ENCODE measurements around the gene NAA38.
A peak's percentile ranks its signal among the peaks of the same experiment; 100 is the strongest.

NAA38 gene

DNA sequence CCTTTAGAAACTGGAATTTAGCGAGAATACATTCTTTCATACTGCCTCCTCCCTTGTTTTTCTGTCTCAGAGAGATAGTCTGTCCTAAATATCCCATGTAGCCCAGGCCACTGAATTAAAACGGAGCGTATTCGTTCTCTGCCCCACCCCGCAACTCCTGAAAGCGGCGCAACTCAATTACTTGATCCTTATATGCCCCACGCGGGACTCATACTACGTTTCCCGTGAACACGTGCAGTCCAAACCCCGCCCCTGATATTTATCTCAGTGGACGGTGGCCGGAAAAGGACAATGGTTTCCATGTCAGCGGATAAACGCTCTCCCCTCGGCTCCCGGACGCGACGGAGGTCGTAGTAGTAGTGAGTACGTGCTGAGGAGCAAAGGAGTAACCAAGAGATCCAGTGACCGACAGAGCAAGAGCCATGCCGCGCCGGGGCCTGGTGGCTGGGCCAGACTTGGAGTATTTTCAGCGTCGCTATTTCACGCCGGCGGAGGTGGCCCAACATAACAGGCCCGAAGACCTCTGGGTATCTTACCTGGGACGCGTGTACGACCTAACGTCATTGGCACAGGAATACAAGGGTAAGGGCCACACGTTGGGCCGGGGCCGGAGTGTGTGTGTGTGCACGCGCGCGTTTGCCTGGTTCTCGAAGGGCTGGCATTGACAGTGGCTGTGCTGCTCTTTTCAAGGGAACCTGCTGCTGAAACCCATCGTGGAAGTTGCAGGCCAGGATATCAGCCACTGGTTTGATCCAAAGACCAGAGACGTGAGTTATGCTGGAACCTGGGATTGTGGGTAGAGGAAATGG lies 558 bp upstream of the NAA38 start, which contains the start of gene CYB5D1:
TSS of gene CYB5D1 (plus strand) at position 291 of the 809 bp plus-strand sequence. CDS start at position 423, 132 bp downstream.
- peak within 1 kb of the TSS; percentile 72 for H3K4me3 ChIP-seq (ENCODE audit: low read length)
- under 1% methylated on average over 48 of the region's 48 CpGs for WGBS
- H3K27ac ChIP-seq (ENCODE audit: low read depth, low read length) = peak within 1 kb of the TSS; percentile 90
- H3K36me3 ChIP-seq (ENCODE audit: insufficient read depth, low read length) = peaks cover 6% of the 10 kb centered on the region; the same call in 1 of the 2 replicates
- peak within 1 kb of the TSS; percentile 95 for H3K9ac ChIP-seq (ENCODE audit: low read depth, low read length)
- H3K9me3 ChIP-seq (ENCODE audit: insufficient read depth, low read depth, low read length) = no peaks in the 10 kb centered on the region
- peaks cover 37% of the 10 kb centered on the region for H3K27me3 ChIP-seq (ENCODE audit: insufficient read depth, low read length)
- peaks cover 14% of the 10 kb centered on the region for H3K4me1 ChIP-seq (ENCODE audit: insufficient read depth, low read length)

DNA sequence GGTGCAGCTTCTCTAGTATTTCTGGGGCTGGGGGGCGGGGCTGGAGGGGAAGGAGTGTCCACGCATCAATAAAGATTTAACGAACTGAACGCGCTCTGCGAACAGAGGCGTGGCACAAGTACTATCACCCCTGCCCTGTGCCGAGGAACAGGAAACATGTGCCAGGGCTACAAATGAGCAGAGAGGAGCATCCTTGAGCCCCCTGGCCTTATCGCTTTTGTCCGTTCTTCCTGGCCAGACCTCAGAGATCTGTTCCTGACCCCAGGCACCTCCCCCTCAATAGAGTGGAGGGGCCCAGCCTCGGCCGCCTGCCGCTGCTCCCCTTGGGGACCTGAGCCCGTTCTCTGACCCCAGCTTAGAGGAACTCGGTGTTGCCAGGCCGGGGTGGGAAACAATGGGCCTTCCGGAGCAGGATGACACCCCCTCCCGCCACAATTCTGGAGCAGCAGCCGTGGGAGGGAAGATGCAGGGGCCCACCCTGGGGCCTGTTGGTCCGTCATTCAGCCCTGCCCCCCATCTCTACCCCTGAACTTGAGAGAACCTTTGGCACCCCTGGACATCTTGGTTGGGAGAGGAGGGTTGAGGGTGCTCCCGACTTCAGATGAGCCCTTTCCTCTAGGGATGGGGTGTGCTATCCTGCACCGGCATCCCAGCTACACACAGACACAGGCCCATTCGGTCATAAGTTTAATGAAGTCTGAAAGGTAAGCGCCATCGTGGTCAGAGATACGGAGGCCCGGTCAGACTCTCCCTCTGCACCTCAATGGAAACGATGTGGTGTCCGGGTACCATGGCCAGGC lies 1.1 kb downstream of the NAA38 start:
- H3K36me3 ChIP-seq (ENCODE audit: insufficient read depth, low read length) = peaks cover 11% of the 10 kb centered on the region; the same call in 1 of the 2 replicates
- H3K9ac ChIP-seq (ENCODE audit: low read depth, low read length) = peak overlapping the region; percentile 95
- 7% methylated on average over 29 of the region's 29 CpGs for WGBS
- no peak overlapping the region for H3K27ac ChIP-seq (ENCODE audit: low read depth, low read length)
- H3K4me1 ChIP-seq (ENCODE audit: insufficient read depth, low read length) = peaks cover 12% of the 10 kb centered on the region
- peaks cover 48% of the 10 kb centered on the region for H3K27me3 ChIP-seq (ENCODE audit: insufficient read depth, low read length)
- peak overlapping the region; percentile 72 for H3K4me3 ChIP-seq (ENCODE audit: low read length)
- H3K9me3 ChIP-seq (ENCODE audit: insufficient read depth, low read depth, low read length) = no peaks in the 10 kb centered on the region

DNA sequence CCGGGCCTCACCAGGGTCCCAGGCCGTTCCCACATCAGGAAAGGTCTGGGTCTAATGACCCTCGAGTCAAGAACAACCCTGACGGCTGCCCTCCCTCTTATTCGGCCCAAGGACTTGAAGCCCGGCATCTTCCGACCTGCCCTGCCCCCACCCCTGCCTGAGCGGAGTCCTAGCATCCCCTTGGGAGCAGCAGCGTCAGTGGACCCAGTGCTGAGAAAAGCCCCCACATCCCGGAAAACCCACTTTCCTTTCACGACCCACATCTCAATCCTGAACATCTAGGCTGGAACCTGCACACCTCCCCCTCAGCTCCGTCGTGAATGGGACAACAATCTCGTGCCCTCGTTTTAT lies 1.7 kb downstream of the NAA38 start:
- Histone ChIP-seq H3K9ac (ENCODE audit: low read depth, low read length) (peak overlapping the region; percentile 57; the same call in 1 of the 2 replicates), H3K4me1 (ENCODE audit: insufficient read depth, low read length) (peaks cover 12% of the 10 kb centered on the region), H3K36me3 (ENCODE audit: insufficient read depth, low read length) (peaks cover 8% of the 10 kb centered on the region; the same call in 1 of the 2 replicates), H3K4me3 (ENCODE audit: low read length) (peak overlapping the region; percentile 72), H3K27ac (ENCODE audit: low read depth, low read length) (no peak overlapping the region), H3K9me3 (ENCODE audit: insufficient read depth, low read depth, low read length) (no peaks in the 10 kb centered on the region), H3K27me3 (ENCODE audit: insufficient read depth, low read length) (peaks cover 48% of the 10 kb centered on the region)
- WGBS = 4% methylated on average over 15 of the region's 15 CpGs

DNA sequence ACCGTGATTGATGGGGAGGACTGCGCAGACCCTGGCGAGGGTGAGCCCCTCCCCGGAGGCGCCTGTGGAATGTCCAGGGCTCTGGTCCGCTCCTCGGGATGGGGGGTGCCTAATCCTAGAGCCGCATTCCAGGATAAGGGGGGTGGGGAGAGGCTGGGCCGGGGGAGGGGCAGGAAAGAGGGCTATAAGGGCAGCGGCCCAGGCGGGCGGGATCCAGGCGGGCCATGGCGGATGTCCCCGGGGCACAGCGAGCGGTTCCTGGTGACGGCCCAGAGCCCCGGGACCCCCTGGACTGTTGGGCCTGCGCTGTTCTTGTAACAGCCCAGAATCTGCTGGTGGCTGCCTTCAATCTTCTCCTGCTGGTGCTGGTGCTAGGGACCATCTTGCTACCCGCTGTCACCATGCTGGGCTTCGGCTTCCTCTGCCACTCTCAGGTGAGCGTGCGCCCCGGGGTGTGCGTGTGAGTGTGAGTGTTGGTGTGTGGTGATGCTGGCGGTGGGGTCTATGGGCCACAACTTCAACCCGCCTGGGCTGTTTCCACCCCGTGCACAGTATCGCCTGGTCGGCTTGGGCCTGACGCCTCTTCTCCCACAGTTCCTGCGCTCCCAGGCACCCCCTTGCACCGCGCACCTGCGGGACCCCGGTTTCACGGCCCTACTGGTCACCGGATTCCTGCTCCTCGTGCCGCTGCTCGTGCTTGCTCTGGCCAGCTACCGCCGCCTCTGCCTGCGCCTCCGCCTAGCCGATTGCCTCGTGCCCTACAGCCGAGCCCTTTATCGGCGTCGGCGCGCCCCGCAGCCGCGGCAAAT lies 2.3 kb downstream of the NAA38 start, which contains the start of gene TMEM88:
TSS of gene TMEM88 (plus strand) at position 216 of the 809 bp plus-strand sequence. CDS start at position 225, 9 bp downstream.
- peaks cover 12% of the 10 kb centered on the region for H3K4me1 ChIP-seq (ENCODE audit: insufficient read depth, low read length)
- H3K27ac ChIP-seq (ENCODE audit: low read depth, low read length) = no peak within 1 kb of the TSS; the same call in 1 of the 2 replicates
- 3% methylated on average over 57 of the region's 57 CpGs for WGBS

DNA sequence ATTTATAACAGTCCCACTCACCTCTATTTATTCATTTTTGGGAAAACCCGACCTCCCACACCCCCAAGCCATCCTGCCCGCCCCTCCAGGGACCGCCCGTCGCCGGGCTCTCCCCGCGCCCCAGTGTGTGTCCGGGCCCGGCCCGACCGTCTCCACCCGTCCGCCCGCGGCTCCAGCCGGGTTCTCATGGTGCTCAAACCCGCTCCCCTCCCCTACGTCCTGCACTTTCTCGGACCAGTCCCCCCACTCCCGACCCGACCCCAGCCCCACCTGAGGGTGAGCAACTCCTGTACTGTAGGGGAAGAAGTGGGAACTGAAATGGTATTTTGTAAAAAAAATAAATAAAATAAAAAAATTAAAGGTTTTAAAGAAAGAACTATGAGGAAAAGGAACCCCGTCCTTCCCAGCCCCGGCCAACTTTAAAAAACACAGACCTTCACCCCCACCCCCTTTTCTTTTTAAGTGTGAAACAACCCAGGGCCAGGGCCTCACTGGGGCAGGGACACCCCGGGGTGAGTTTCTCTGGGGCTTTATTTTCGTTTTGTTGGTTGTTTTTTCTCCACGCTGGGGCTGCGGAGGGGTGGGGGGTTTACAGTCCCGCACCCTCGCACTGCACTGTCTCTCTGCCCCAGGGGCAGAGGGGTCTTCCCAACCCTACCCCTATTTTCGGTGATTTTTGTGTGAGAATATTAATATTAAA lies 3.1 kb downstream of the NAA38 start:
- Histone ChIP-seq H3K4me3 (ENCODE audit: low read length) (peak overlapping the region; percentile 72), H3K27ac (ENCODE audit: low read depth, low read length) (no peak overlapping the region; the same call in 1 of the 2 replicates), H3K9ac (ENCODE audit: low read depth, low read length) (no peak overlapping the region), H3K27me3 (ENCODE audit: insufficient read depth, low read length) (peaks cover 48% of the 10 kb centered on the region), H3K36me3 (ENCODE audit: insufficient read depth, low read length) (peaks cover 17% of the 10 kb centered on the region; the same call in 1 of the 2 replicates), H3K9me3 (ENCODE audit: insufficient read depth, low read depth, low read length) (no peaks in the 10 kb centered on the region), H3K4me1 (ENCODE audit: insufficient read depth, low read length) (peaks cover 12% of the 10 kb centered on the region)
- WGBS = 6% methylated on average over 20 of the region's 31 CpGs

More for the DNA sequence above, 2.3 kb downstream of the NAA38 start, which contains the start of gene TMEM88:
- Histone ChIP-seq H3K9me3 (ENCODE audit: insufficient read depth, low read depth, low read length) (no peaks in the 10 kb centered on the region), H3K9ac (ENCODE audit: low read depth, low read length) (peak within 1 kb of the TSS; percentile 57), H3K27me3 (ENCODE audit: insufficient read depth, low read length) (peaks cover 48% of the 10 kb centered on the region), H3K36me3 (ENCODE audit: insufficient read depth, low read length) (peaks cover 10% of the 10 kb centered on the region; the same call in 1 of the 2 replicates), H3K4me3 (ENCODE audit: low read length) (peak within 1 kb of the TSS; percentile 72)

DNA sequence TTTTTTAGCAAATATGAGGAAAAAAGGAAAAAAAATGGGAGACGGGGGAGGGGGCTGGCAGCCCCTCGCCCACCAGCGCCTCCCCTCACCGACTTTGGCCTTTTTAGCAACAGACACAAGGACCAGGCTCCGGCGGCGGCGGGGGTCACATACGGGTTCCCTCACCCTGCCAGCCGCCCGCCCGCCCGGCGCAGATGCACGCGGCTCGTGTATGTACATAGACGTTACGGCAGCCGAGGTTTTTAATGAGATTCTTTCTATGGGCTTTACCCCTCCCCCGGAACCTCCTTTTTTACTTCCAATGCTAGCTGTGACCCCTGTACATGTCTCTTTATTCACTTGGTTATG lies 3.7 kb downstream of the NAA38 start:
- Histone ChIP-seq H3K9me3 (ENCODE audit: insufficient read depth, low read depth, low read length) (no peaks in the 10 kb centered on the region), H3K4me1 (ENCODE audit: insufficient read depth, low read length) (peaks cover 7% of the 10 kb centered on the region), H3K9ac (ENCODE audit: low read depth, low read length) (no peak overlapping the region), H3K4me3 (ENCODE audit: low read length) (peak overlapping the region; percentile 72), H3K36me3 (ENCODE audit: insufficient read depth, low read length) (peaks cover 17% of the 10 kb centered on the region; the same call in 1 of the 2 replicates), H3K27me3 (ENCODE audit: insufficient read depth, low read length) (peaks cover 48% of the 10 kb centered on the region), H3K27ac (ENCODE audit: low read depth, low read length) (no peak overlapping the region)
- 44% methylated on average over 19 of the region's 21 CpGs for WGBS

DNA sequence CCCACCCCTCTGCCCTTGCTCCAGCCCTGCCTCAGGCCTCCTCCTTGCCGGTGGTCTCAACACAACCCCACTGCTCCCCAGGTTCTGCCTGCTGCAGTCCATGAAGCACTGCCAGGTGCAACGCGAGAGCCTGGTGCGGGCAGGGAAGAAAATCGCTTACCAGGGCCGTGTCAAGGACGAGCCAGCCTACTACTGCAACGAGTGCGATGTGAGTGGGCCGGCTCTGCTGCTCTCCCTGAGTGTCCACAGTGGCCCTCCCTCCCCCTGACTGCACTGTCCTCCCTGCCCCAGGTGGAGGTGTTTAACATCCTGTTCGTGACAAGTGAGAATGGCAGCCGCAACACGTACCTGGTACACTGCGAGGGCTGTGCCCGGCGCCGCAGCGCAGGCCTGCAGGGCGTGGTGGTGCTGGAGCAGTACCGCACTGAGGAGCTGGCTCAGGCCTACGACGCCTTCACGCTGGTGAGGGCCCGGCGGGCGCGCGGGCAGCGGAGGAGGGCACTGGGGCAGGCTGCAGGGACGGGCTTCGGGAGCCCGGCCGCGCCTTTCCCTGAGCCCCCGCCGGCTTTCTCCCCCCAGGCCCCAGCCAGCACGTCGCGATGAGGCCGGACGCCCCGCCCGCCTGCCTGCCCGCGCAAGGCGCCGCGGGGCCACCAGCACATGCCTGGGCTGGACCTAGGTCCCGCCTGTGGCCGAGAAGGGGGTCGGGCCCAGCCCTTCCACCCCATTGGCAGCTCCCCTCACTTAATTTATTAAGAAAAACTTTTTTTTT lies 4.3 kb downstream of the NAA38 start:
- Histone ChIP-seq H3K4me1 (ENCODE audit: insufficient read depth, low read length) (peaks cover 6% of the 10 kb centered on the region), H3K9ac (ENCODE audit: low read depth, low read length) (no peak overlapping the region), H3K27me3 (ENCODE audit: insufficient read depth, low read length) (peaks cover 48% of the 10 kb centered on the region), H3K36me3 (ENCODE audit: insufficient read depth, low read length) (peaks cover 17% of the 10 kb centered on the region; the same call in 1 of the 2 replicates), H3K4me3 (ENCODE audit: low read length) (peak overlapping the region; percentile 72; the same call in 1 of the 2 replicates), H3K27ac (ENCODE audit: low read depth, low read length) (no peak overlapping the region), H3K9me3 (ENCODE audit: insufficient read depth, low read depth, low read length) (no peaks in the 10 kb centered on the region)
- 57% methylated on average over 50 of the region's 51 CpGs for WGBS

DNA sequence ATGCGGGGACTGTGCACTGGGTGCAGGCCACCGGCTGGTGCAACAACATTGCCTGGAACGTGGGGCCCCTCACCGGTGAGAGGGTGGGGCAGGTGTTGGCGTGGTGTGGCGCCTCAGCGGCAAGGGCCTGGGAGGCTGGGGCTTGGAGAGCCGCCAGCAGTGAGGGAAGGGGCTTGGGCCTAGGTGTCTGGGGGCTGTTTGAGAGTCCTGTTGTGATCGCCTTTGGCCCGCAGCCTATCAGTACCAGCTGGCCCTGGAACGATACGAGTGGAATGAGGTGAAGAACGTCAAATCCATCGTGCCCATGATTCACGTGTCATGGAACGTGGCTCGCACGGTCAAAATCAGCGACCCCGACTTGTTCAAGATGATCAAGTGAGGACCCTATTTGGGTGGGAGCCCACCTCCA lies 5.1 kb downstream of the NAA38 start:
- no peak overlapping the region for H3K4me3 ChIP-seq (ENCODE audit: low read length)
- no peak overlapping the region for H3K27ac ChIP-seq (ENCODE audit: low read depth, low read length)
- peaks cover 17% of the 10 kb centered on the region; the same call in 1 of the 2 replicates for H3K36me3 ChIP-seq (ENCODE audit: insufficient read depth, low read length)
- H3K4me1 ChIP-seq (ENCODE audit: insufficient read depth, low read length) = peaks cover 6% of the 10 kb centered on the region
- H3K9ac ChIP-seq (ENCODE audit: low read depth, low read length) = no peak overlapping the region
- no peaks in the 10 kb centered on the region for H3K9me3 ChIP-seq (ENCODE audit: insufficient read depth, low read depth, low read length)
- peaks cover 48% of the 10 kb centered on the region for H3K27me3 ChIP-seq (ENCODE audit: insufficient read depth, low read length)
- WGBS = 89% methylated on average over 20 of the region's 20 CpGs

DNA sequence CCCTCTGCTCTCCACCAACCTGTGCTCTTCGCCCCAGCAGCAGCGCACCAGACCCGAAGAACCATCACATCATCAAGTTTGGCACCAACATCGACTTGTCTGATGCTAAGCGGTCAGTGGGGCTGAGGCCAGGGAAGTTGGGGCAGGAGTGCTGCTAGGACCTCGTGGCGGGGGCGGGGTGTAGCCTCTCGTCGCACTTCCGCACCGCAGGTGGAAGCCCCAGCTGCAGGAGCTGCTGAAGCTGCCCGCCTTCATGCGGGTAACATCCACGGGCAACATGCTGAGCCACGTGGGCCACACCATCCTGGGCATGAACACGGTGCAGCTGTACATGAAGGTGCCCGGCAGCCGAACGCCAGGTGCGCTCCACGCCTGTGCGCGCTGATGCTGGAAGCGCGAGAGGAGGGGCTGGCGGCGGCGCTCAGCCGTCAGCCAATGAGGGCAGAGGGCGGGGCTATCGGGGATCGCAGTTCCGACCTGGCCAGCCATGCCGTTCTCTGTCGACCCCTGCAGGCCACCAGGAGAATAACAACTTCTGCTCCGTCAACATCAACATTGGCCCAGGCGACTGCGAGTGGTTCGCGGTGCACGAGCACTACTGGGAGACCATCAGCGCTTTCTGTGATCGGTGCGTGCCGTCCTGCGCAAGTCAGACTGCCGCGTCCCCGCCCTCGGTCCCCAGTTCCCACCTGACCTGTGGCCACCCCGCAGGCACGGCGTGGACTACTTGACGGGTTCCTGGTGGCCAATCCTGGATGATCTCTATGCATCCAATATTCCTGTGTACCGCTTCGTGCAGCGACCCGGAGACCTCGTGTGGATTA lies 5.7 kb downstream of the NAA38 start:
- H3K4me3 ChIP-seq (ENCODE audit: low read length) = peak overlapping the region; percentile 56

More for the DNA sequence above, 5.7 kb downstream of the NAA38 start:
- Histone ChIP-seq H3K4me1 (ENCODE audit: insufficient read depth, low read length) (peaks cover 5% of the 10 kb centered on the region), H3K9ac (ENCODE audit: low read depth, low read length) (no peak overlapping the region), H3K27ac (ENCODE audit: low read depth, low read length) (no peak overlapping the region), H3K36me3 (ENCODE audit: insufficient read depth, low read length) (peaks cover 17% of the 10 kb centered on the region; the same call in 1 of the 2 replicates), H3K9me3 (ENCODE audit: insufficient read depth, low read depth, low read length) (no peaks in the 10 kb centered on the region), H3K27me3 (ENCODE audit: insufficient read depth, low read length) (peaks cover 48% of the 10 kb centered on the region)
- 18% methylated on average over 60 of the region's 60 CpGs for WGBS

Measured in HUES64 (cell line).